Lower leg skin (tissue), 3 donors: ENCODE data around the gene RNF224.

Experiments
- CTCF ChIP-seq, 3 donors: fragments of 450-650 bp; IDR thresholded peaks; one replicate each; pipeline ENCODE4 v1.5.1; 2016; ENCODE audit warnings: antibody characterized with exemption in 3 of 3, mild to moderate bottlenecking in 3 of 3, moderate library complexity in 2 of 3
- POLR2A ChIP-seq, 2 donors: fragments of 450-650 bp; IDR thresholded peaks; one replicate each; pipeline ENCODE4 v1.6.1; 2016 to 2017; ENCODE audit warnings: antibody characterized with exemption in 2 of 2, mild to moderate bottlenecking in 1 of 2, moderate library complexity in 1 of 2

GRCh38 chr9:137179761-137180160, 47.5 kb upstream of the RNF224 start:
- no peak for TF ChIP-seq CTCF (IDR thresholded peaks at IDR 0.05)
- no peak for TF ChIP-seq POLR2A (IDR thresholded peaks at IDR 0.05)
